Choroid plexus epithelial cell (primary cell): ENCODE measurements around the gene BTG2.

Experiments used
- DNase-seq: peaks from one replicate; pipeline ENCODE4 v3.0.0-alpha.2; 2010; ENCODE audit warnings: low read depth
- H3K4me3 ChIP-seq: 2 replicates; pipeline ENCODE4 v1.5.1; 2011; ENCODE audit warnings: low read depth, mild to moderate bottlenecking, control low read depth, low read length, moderate library complexity
- CTCF ChIP-seq: conservative IDR thresholded peaks from 2 replicates; pipeline ENCODE4 v1.5.1; 2011; ENCODE audit warnings: low read depth, mild to moderate bottlenecking, control low read depth, inconsistent platforms, low read length, moderate library complexity

The BTG2 gene

DNA sequence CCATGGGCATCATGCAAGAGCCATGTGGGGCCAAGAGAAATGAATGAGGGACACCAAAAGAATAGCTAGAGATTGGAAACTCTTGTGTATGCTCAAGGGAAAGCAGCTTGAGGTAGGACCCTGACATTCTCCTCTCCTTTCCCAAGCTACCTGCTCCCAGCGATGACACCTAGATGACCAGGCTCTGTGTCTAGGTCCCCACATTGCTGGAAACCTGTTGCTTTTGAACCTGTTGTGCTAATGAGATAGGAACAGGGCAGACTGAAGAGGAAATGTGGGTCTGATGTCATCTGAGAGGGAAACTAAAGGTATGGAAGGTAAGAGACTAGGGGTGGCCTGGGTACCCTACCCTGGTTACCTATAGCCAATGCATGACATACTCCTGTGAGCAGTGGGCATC is 43.8 kb downstream of the BTG2 start:
- no peak overlapping the region for H3K4me3 ChIP-seq
- no peak for TF ChIP-seq CTCF
- DNase-seq = no peak

DNA sequence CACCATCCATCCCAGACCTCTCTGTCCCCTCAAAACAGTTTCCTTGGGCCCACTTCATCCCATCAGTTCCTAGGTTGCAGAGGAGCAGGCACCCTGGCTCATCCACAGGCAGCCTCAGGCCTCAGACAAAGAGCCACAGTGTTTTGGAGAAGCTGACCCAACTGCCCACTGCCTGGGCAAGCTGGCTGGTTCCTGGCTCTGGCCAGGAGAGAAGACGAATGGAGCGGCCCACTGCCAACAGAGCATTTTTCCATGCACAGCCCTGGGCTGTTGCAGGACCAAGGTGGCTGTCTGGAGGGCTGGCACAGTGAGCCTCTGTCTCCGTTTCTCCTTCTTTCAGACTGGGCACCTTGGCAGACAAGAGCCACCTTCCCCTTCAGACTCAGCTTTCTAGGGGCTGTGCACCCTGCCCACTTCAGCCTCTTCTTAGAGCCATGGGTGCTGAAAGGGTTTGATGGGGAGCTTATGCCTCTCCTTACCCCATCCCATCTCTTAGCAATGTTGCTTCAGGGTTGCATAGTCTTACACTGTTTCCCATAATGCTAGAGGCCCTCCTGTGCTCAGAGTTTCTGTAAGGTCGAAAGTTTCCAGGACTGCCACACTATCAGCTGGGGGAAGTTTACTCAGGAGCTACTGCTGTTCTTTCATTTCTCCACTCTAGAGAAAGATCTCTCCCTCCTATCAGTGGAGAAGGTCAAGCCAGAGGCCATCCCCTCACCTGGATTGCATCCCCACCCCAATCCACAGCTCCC is 44.6 kb downstream of the BTG2 start:
- DNase-seq = no peak
- no peak overlapping the region for H3K4me3 ChIP-seq
- no peak for TF ChIP-seq CTCF

DNA sequence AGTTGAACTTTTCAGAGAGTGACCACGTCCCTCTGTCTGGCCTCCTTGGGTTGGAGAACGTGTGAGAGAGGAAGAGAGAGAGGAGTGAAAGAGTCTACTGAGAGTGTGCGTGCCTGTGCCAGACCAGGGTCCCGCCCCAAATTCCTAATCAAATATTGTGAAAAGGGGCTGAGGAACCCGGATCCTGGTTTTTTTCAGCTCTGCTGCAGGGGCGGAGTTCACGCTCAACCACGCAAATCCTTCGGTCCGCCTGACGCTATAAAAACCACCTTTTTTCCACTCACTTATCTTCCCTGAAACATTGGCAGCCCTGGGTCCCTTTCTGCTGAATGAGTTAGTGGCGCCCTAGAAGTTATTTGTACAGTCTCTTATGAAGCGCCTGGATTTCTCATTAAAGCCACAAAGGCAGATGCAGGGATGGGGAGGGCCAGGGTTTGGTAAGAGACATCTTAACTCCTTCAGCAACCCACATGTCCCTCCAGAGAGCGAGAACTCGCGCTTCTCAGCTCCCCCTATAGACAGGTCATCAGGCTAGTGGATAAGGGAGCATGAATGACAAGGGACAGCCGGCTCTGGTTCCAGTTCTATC is 45.8 kb downstream of the BTG2 start, which contains the start of gene FMOD:
Gene FMOD (minus strand): TSS at position 86 of the 589 bp plus-strand sequence. CDS start 2,852 bp downstream, outside the sequence.
- DNase-seq = peak; percentile 53
- no peak within 1 kb of the TSS for H3K4me3 ChIP-seq
- TF ChIP-seq CTCF = peak; percentile 21

- no peak for TF ChIP-seq CTCF
- no peak overlapping the region for H3K4me3 ChIP-seq
- DNase-seq = no peak
Observed at GRCh38 chr1:203353486-203353885, 48.2 kb downstream of the BTG2 start.

DNA sequence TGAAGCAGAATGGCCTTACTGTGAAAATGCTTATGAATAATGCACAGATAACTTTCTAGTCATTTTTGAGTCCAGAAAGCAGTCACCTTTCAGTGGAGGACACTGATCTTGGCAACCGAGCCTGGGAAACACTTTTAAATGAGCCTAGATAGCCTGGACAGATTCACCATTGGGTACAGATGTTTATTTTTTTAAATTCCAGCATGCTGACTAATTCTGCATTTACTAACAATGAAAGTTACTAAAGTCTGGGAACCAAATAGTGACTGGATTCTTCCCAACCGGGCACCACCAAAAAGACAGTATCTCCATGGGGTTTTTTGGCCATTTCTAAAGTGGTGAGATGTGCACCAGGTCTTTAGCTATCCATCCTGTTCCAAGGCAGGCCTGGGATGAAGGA is 48.9 kb downstream of the BTG2 start:
- TF ChIP-seq CTCF = no peak
- peak; percentile 53 for DNase-seq
- no peak overlapping the region for H3K4me3 ChIP-seq

- no peak overlapping the region for H3K4me3 ChIP-seq
- DNase-seq = peak; percentile 30
- no peak for TF ChIP-seq CTCF
Observed at GRCh38 chr1:203359010-203359571, 53.8 kb downstream of the BTG2 start.
